Chondrocyte (in vitro differentiated cells): ENCODE results near the gene NODAL. TPM values are rescaled to one million over a fixed set of nuclear protein-coding genes. Genes with fewer than 3 reads are reported as not detected.

ENCODE experiments used
- DNase-seq: peaks from one replicate; pipeline ENCODE4 v3.0.0; 2021; ENCODE audit warnings: mixed read lengths, low spot score
- H3K27ac Mint-ChIP-seq: one replicate; pipeline ENCODE4 v1.8.0; 2021; ENCODE audit warnings: mild to moderate bottlenecking, moderate library complexity, mixed read lengths; ENCODE audit not compliant: unreplicated experiment
- H3K27me3 Mint-ChIP-seq: 2 replicates; pipeline ENCODE4 v1.8.0; 2021; ENCODE audit warnings: low read depth, mixed read lengths
- H3K36me3 Mint-ChIP-seq: 2 replicates; pipeline ENCODE4 v1.8.0; 2021; ENCODE audit warnings: low read depth, mixed read lengths
- H3K4me1 Mint-ChIP-seq: 2 replicates; pipeline ENCODE4 v1.8.0; 2021; ENCODE audit warnings: low read depth, mild to moderate bottlenecking, mixed read lengths
- H3K4me3 Mint-ChIP-seq: one replicate; pipeline ENCODE4 v1.8.0; 2021; ENCODE audit warnings: mild to moderate bottlenecking, moderate library complexity, mixed read lengths; ENCODE audit not compliant: unreplicated experiment
- H3K9me3 Mint-ChIP-seq: 2 replicates; pipeline ENCODE4 v1.8.0; 2021; ENCODE audit warnings: low read depth, mixed read lengths
- total RNA-seq: library from RNA; stranded (reverse); gene quantifications from 3 replicates; pipeline ENCODE4 v1.2.1, GENCODE V29; 2021
- TF ChIP-seq, protein P1 (sequence below): fragments of 200-600 bp; sonication (generic); IDR thresholded peaks from 2 replicates; pipeline ENCODE4 v1.5.0; 2021; ENCODE audit warnings: antibody characterized with exemption, mild to moderate bottlenecking, moderate library complexity

NODAL gene
- total RNA-seq, 1 donor from 2014 or later = not detected

DNA sequence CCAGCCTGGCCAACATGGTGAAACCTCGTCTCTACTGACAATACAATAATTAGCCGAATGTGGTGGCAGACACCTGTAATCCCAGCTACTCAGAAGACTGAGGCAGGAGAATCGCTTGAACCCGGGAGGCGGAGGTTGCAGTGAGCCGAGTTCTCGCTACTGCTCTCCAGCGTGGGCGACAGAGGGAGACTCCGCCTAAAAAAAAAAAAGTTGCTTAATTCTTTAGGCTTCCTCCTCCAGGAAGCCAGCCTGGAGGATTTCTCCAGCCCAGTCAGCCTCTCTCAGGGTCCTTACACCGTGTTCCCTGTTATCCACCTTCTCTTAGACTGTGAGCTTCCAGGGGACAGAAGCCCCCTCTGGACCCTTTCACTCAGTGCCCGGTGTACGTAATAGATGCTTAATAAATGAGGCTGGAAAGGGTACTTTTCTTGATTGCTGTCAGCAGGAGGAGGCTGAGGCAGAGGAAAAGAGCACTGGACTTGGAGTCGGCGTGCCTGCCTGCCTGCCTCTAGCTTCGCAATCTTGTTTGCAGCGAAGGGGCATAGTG, 16.4 kb upstream of the NODAL start:
- peak overlapping the region; percentile 8 for H3K27ac Mint-ChIP-seq
- TF ChIP-seq, protein P1, sequence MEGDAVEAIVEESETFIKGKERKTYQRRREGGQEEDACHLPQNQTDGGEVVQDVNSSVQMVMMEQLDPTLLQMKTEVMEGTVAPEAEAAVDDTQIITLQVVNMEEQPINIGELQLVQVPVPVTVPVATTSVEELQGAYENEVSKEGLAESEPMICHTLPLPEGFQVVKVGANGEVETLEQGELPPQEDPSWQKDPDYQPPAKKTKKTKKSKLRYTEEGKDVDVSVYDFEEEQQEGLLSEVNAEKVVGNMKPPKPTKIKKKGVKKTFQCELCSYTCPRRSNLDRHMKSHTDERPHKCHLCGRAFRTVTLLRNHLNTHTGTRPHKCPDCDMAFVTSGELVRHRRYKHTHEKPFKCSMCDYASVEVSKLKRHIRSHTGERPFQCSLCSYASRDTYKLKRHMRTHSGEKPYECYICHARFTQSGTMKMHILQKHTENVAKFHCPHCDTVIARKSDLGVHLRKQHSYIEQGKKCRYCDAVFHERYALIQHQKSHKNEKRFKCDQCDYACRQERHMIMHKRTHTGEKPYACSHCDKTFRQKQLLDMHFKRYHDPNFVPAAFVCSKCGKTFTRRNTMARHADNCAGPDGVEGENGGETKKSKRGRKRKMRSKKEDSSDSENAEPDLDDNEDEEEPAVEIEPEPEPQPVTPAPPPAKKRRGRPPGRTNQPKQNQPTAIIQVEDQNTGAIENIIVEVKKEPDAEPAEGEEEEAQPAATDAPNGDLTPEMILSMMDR = no peak
- peaks cover 33% of the 10 kb centered on the region for H3K4me1 Mint-ChIP-seq
- H3K36me3 Mint-ChIP-seq = no peaks in the 10 kb centered on the region
- no peaks in the 10 kb centered on the region for H3K27me3 Mint-ChIP-seq
- H3K4me3 Mint-ChIP-seq = no peak overlapping the region
- no peak for DNase-seq
- H3K9me3 Mint-ChIP-seq = no peaks in the 10 kb centered on the region

- Mint-ChIP-seq H3K36me3 (no peaks in the 10 kb centered on the region), H3K4me3 (no peak overlapping the region), H3K9me3 (no peaks in the 10 kb centered on the region), H3K27me3 (no peaks in the 10 kb centered on the region), H3K27ac (no peak overlapping the region), H3K4me1 (peaks cover 20% of the 10 kb centered on the region)
- TF ChIP-seq, protein P1 = no peak
- no peak for DNase-seq
Observed at GRCh38 chr10:70456164-70456563, 14.7 kb upstream of the NODAL start.

- Mint-ChIP-seq H3K36me3 (no peaks in the 10 kb centered on the region), H3K27ac (no peak overlapping the region), H3K4me3 (no peak overlapping the region), H3K9me3 (no peaks in the 10 kb centered on the region), H3K4me1 (peaks cover 28% of the 10 kb centered on the region), H3K27me3 (no peaks in the 10 kb centered on the region)
- DNase-seq = no peak
- TF ChIP-seq, protein P1 = no peak
Observed at GRCh38 chr10:70455213-70455630, 13.7 kb upstream of the NODAL start.

GRCh38 chr10:70448236-70448635, 6.8 kb upstream of the NODAL start:
- no peak overlapping the region for H3K4me3 Mint-ChIP-seq
- peaks cover 28% of the 10 kb centered on the region for H3K4me1 Mint-ChIP-seq
- TF ChIP-seq, protein P1 = no peak
- H3K36me3 Mint-ChIP-seq = no peaks in the 10 kb centered on the region
- no peak for DNase-seq
- no peaks in the 10 kb centered on the region for H3K9me3 Mint-ChIP-seq
- H3K27ac Mint-ChIP-seq = no peak overlapping the region
- H3K27me3 Mint-ChIP-seq = no peaks in the 10 kb centered on the region

DNA sequence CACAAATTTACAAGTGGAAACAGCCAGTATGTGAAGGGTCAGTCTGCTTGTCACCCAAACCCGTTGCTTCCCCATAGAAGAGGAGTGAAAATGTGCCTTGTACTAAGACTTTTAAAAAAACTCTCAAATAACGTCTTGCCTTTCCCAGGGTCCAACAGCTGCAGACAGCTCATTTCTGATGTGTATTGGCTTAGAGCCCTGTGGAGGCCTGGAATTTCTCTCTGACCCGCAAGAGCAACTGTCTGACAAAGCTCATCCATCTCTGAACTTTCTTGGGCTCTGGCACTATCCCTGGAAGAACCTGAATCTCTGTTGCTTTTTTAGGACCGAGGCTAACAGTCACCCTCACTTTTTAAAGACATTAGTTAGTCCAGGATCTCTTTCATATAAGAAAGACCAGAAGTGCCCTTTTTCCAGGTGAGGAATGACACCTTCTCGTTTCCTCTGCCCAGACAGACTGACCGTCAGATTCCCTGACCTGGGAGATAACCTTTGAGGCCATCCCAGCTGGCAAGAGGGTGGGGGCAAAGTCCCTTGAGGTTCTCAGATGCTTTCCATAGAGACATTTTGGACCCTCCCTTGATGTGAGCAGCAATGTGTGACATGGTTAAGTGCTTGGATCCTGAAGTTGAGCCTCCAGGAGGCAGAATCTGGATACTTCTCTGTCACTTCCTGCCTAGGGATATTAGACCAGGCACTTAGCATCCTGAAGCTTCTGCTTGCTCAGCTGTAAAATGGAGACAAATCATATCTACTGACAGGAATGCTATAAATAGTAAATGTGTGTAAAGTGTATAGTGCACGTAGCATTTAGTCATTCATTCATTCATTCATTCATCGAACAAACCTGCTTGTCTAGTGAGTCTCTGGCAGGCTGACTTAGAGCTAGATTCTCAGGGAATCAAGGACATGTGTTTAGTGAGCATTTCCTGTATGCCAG, 4.5 kb upstream of the NODAL start:
- DNase-seq = no peak
- TF ChIP-seq, protein P1 = peak; percentile 18
- Mint-ChIP-seq H3K4me3 (no peak overlapping the region), H3K4me1 (peaks cover 26% of the 10 kb centered on the region), H3K9me3 (no peaks in the 10 kb centered on the region), H3K36me3 (no peaks in the 10 kb centered on the region), H3K27me3 (peaks cover 10% of the 10 kb centered on the region), H3K27ac (peak overlapping the region; percentile 57)
